Esophagus muscularis mucosa (tissue), 3 donors: Measurements from ENCODE around the gene DNER.

Source experiments
- CTCF ChIP-seq, 3 experiments: fragments of 200-600 bp in 2 of 3; fragments of 450-650 bp in 1 of 3; sonication (generic) in 2 of 3; IDR thresholded peaks; one replicate each; pipeline ENCODE4 v1.5.1; 2017 to 2019; ENCODE audit warnings: antibody characterized with exemption in 3 of 3, mild to moderate bottlenecking in 2 of 3, moderate library complexity in 1 of 3
- POLR2AphosphoS5 ChIP-seq, 2 donors: sonication (generic); formaldehyde crosslinking; IDR thresholded peaks; one replicate each; pipeline ENCODE4 v1.6.1; 2017; ENCODE audit warnings: antibody characterized with exemption in 2 of 2

- no peak for TF ChIP-seq CTCF (IDR thresholded peaks at IDR 0.05)
- TF ChIP-seq POLR2AphosphoS5 (IDR thresholded peaks at IDR 0.05), result no peak
These were observed 288.8 kb downstream of the DNER start for GRCh38 chr2:229425598-229425997.
